Spleen (tissue), 7 donors: Measurements from ENCODE around the gene PRPS1.

ENCODE experiments used
- CTCF ChIP-seq, 11 experiments: fragments of 200-600 bp in 7 of 11; fragments of 450-650 bp in 4 of 11; sonication (generic) in 4 of 11; IDR thresholded peaks in 8 of 11; conservative IDR thresholded peaks in 3 of 11; 1 replicate in 7 of 11; 2 replicates in 4 of 11; pipeline versions ENCODE4 v1.4.0 to v1.8.0; 2016 to 2021; ENCODE audit warnings: antibody characterized with exemption in 11 of 11, inconsistent platforms in 4 of 11, mild to moderate bottlenecking in 1 of 11
- POLR2A ChIP-seq, 3 donors: fragments of 450-650 bp; IDR thresholded peaks; one replicate each; pipeline ENCODE4 v1.5.1; 2017; ENCODE audit warnings: antibody characterized with exemption in 3 of 3, mild to moderate bottlenecking in 1 of 3
- donor health status: DM: no; HTN: no; CAD: no; lungs with moderate emphysema.
- donor health status: DM: no; HTN: no; CAD: no.
- donor health status: DM: no; HTN: no; CAD: no.

GRCh38 chrX:107676559-107677378 lies 48.5 kb downstream of the PRPS1 start:
- TF ChIP-seq CTCF (IDR thresholded peaks at IDR 0.05 in 8 of 11, conservative IDR thresholded peaks at IDR 0.05 in 3 of 11) (no peak), POLR2A (IDR thresholded peaks at IDR 0.05) (peak in 1 of 3 donors; percentile 12)
